HG03521 (cell line): ENCODE measurements around the gene OLIG2.

ENCODE experiments used
- ATAC-seq: cut with Tn5 transposase; IDR thresholded peaks from one replicate; pipeline ENCODE4 v1.9.1; 2021; ENCODE audit warnings: mild to moderate bottlenecking, moderate library complexity; ENCODE audit not compliant: unreplicated experiment

Gene OLIG2

DNA sequence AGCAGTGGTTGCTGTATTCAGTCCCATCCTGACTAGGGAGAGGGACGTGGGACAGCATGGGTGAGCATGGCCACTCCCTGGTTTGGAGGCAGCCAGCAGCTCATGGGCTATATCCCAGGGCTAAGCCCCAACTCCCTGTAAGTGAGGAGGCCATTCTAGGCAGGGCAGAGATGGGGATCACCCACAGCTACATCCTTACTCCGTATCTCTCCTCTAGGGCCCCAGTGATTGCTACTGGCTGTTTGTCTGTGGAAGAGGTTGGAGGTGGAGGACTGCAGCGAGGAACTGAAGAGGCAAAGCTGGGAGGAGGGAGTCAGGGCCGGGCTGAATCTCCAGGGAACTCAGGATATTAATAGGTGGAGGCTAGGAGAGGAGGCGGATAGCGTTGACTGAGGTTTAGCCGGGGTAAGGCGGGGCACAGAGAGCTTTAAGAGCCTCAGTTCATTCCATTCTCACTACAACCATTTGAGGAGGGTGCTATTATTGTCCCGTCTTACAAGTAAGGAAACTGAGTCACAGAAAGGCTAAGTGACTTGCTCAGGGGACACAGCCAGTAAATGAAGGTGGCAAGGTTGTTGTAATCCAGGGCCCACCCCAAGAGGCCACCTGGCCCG lies 6.8 kb downstream of the OLIG2 start:
- no peak for ATAC-seq

DNA sequence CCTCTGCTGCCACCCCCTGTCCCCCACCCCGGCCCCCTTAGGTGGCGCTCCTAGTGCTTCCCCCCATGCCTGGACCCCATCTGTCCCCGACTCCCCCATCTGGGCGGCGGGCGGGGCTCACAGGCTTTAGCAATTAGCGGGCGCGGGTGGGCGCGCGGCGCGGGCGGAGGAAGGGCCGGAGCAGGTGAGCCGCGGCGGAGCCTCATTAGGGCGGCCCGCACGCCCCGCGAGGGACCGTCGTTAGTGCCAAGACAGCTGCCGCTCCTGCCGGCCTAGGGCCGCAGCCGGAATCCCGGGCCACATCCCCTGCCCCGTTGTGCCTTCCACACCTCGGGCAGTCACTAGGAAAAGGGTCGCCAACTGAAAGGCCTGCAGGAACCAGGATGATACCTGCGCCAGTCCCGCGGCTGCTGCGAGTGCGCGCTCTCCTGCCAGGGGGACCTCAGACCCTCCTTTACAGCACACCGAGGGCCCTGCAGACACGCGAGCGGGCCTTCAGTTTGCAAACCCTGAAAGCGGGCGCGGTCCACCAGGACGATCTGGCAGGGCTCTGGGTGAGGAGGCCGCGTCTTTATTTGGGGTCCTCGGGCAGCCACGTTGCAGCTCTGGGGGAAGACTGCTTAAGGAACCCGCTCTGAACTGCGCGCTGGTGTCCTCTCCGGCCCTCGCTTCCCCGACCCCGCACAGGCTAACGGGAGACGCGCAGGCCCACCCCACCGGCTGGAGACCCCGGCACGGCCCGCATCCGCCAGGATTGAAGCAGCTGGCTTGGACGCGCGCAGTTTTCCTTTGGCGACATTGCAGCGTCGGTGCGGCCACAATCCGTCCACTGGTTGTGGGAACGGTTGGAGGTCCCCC lies 7.6 kb downstream of the OLIG2 start:
- ATAC-seq: no peak

DNA sequence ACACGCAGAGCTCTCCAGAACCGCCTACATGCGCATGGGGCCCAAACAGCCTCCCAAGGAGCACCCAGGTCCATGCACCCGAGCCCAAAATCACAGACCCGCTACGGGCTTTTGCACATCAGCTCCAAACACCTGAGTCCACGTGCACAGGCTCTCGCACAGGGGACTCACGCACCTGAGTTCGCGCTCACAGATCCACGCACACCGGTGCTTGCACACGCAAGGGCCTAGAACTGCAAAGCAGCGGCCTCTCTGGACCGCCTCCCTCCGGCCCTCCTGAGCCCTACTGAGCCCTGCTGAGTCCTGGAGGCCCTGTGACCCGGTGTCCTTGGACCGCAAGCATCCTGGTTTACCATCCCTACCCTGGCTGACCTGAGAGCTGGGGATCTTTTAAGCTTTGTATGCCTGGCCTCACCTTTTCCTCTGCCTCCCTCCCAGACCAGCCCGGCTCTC lies 8.3 kb downstream of the OLIG2 start:
- ATAC-seq: no peak

DNA sequence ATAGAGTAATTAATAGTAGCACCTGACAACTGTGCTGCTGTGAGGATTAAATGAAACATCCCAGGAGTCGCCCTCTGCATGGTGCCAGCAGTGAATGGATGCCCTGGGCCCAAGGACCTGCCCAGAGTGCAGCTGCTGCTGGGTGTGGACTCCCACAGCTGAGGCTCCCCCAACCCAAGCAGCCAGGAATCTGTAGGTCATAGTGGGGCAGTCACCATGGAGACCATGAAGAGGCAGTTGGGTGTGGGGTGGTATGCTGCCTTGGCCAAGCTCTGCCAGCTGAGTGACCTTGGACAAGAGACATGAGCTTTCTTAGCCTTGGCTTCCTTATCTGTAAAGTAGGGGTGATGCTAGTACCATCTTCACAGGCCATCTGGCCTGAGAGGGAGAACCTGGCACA lies 9.4 kb downstream of the OLIG2 start:
- ATAC-seq: no peak

DNA sequence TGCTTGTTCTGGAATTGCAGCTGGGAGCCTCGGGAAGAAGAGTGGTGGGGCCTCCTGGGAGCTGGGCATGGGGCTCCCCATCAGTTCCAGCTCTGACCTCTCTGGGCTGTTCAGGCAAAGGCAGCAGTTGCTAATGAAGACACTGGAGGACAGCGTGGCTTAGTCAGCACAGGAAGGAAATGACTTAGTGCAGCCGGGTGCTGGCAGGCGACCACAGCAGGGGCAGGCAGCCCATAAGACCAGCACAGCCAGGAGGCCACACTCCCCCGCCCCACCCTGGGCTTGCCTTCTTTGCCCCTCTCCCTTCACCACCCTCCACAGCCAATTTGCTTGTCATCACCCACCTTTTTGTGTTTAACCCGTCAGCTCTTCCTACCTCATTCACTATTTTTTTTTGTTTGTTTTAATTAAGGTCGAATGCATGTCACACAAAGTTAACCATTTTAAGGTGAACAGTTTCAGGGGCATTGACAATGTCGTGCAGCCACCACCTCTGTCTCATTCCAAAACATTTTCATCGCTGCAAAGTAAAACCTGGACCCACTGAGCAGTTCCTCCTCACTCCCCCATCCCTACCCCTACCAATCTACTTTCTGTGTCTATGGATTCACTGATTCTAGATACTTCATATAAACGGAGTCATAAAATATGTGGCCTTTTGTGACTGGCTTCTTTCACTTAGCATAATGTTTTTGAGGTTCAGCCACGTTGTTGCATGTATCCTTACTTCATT lies 10.9 kb downstream of the OLIG2 start:
- ATAC-seq: no peak

DNA sequence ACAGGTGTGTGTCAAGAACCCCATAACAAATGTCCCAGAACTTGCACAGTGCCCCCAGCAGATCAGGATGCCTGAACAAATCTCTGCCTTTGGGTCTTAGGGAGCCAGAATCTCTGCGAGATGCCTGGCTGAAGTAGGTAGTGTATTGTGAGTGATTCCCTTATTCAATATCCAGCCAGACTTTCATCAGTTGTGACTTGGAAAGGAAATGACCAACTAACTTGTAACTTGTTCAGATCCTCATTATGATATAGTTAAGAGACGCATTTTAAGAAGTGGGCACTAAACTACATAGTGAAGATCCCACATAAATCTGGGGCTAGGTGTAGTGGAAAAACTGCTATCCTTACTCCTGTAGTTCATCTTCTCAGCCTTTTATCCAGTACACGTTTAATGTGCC lies 11.8 kb downstream of the OLIG2 start:
- ATAC-seq: no peak

DNA sequence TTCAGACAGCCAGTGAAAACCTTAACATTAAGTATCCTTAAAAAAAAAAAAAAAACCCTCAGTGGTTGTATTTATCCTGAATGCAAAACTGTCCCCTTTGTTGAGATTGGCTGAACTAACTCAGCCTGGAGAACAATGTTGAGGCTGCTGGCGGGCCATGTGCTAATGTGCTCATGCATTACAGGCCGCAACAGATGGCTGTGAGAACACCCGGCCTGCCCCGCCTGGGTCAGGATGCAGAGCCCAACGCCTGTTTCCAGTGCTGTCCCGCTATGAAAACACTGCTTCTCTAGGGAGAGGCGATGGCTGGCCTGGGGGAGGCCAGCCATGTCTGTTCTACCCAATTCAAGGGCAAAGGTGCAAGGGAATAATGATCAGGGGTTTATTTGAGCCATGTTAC lies 13.8 kb downstream of the OLIG2 start:
- ATAC-seq: no peak

DNA sequence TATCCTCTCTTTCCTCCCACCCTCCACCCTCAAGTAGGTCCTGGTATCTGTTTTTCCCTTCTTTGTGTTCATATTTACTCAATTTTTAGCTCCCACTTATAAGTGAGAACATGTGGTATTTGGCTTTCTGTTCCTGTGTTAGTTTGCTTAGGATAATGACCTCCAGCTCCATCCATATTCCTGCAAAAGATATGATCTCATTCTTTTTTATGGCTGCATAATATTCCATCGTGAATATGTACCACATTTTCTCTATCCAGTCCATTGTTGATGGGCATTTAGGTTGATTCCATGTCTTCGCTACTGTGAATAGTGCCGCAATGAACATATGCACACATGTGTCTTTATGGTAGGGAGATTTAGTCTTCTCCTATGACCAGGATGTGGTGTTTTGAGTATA lies 14.5 kb downstream of the OLIG2 start:
- ATAC-seq: no peak

DNA sequence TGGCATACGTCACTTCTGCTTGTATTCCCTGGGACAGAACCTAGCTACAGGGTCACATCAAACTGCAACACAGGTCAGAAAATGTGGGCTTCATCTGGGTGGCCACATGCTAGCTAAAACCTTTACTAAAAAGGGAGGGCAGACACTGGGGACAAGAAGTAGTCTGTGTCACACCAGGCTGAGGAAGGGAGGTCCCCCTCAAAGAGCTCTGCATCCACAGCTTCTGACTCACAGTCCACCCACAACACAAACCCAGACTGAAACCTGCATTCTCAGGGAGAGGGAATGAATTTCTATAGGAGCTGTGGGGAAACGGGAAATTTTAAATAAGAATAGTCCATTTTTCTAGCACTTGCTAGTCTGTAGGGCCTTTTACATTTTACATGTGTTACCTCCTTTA lies 16.2 kb downstream of the OLIG2 start:
- ATAC-seq: no peak

DNA sequence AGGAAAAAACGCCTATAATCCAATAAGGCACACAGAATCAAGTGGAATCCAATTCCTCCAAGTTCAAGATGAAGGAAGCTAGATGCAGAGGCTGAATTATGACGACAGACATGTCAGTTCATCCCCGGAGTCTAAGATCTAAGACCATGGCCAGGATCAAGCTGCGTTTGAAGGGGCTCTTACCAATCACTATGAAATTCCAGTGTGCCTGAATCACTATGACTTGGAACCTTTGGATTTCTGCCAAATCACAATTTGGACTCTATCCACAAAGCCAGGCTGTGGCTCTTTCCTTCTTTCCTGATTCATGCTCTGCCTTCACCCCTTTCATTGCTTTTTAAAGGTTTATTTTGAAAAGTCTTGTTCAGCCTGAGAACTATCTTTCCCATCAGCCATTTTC lies 17.1 kb downstream of the OLIG2 start:
- ATAC-seq: no peak

DNA sequence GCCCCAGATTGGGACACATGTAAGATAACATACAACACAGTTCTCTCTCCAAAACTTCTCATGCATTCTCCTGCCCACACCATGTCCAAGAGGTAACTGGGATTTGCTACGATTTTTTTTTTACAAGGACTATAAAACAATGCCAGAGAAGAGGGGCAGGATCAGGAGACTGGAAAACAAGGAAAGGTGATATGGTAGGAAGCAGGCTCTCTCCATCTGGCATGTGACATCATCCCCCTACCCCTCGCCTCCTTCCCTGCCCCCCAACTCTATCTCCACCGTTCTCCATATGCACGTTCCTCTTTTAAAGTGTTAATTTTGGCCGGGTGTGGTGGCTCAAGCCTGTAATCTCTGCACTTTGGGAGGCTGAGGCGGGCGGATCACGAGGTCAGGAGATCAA lies 20.7 kb downstream of the OLIG2 start:
- ATAC-seq: no peak

DNA sequence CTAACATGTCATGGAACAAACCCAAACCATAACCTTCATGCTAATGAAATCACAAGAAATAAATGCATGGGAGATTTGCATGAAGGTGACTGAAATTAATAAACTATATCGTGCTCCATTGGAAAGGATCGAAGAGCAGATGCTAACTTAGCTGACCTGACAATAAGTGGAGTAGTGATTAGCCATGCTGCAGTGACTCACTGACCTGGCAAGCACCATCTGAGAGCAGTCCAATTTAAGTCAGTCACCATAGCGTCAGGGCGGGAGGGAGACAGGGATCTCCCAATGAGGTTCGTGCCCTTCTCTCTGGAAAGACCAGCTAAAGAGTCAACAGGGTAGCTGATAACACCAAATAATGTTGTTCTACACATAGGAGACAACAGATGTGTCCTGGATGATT lies 21.5 kb downstream of the OLIG2 start:
- no peak for ATAC-seq

DNA sequence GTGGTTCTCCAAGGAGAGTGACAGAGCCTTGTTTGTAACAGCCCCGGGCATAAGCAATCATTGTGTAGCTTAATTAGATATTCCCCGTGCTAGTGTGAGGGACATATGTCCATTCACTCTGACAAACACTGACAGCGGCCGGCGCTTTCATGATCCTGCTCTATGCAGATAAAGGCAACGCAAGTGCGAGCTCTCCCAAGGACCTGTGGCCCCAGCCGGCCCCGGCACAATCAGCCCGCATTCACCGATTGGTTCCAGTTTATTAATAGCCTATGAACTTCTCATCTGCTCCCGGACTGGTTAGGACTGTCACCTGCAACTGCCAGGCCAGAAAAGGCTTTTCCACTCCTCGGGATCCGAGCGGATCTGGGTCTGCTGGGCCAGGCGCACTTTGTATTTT lies 26.2 kb downstream of the OLIG2 start:
- no peak for ATAC-seq

DNA sequence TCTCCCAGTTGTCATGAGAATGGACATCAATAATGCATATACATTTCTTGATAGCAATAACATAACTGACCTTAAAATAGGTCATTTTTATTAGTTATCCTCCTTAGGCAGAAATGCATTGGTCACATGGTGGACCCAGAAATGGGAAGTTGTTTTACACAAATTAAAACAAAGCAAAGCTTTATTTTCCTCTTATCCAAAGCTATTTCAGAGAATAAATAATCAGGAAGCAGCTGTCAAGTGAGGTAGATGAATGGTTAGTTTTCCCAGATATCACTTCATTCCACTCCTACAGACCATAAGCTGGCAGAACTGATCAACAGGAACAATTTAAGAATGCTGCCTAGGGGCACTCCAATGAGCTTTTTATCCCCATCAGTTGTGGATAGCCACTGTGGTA lies 28.2 kb downstream of the OLIG2 start:
- no peak for ATAC-seq

DNA sequence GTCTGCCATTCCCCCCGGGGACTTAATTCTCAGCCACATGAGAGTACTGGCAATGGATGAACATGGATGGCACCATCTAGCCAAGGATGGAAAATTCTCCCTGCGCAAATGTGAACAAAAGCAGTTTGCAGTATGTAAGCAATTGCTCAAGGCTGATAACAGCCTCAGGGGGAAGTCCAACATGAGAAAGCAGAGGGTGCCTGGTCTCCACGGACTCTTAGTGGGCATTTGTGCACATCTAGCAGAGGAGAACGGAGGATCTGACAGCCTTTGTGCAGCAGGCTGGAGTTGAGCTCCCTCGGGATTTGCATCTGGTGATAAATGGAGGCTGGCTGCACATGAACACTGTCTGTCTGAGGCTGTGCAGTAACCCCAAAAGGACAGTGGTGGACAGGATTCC lies 30.3 kb downstream of the OLIG2 start:
- ATAC-seq: no peak

DNA sequence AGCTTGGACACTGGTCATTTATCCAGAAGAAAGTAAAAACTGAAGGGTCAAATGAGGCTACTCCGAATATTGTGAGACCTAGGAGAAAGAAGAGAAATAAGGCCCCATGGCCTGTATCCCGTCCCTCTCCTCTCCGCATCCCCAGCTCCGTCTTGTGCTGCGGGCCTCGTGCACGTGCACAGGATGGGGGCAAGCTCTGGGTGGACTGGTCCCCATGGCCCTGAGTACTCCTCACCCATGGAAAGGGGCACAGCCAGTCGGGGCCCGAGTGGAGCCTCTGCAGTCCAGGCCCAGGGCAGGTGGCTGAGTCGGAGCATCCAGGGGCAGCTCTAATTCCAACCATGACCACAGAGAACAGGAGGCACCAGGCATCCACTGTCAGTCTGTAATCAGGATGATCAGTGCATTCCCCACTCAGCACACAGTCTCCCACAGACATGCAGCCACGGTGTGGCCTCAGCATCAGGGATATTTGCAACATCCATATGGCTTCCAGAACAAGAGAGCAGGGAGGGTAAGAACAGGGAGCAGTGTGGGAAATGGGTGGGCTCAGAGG lies 31.7 kb downstream of the OLIG2 start:
- no peak for ATAC-seq

DNA sequence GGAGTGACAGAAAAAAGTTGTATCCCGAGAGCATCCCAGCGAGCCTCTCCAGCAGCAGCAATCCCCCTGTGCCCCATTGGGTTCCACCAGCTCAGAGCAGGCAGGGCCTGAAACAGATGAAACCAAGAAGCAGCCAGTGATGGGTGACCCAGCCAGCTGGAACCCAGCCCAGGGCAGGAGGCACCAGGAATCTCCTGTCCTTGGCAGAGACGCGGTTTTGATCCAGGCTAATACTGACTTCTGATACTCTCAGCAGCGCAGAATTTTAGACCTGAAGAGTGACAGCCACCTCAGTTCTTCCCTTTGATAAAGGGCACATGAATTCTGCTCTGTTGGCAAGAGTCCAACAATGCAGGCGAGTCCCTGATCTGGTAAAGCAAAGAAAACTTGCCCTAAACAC lies 32.8 kb downstream of the OLIG2 start:
- ATAC-seq: no peak

DNA sequence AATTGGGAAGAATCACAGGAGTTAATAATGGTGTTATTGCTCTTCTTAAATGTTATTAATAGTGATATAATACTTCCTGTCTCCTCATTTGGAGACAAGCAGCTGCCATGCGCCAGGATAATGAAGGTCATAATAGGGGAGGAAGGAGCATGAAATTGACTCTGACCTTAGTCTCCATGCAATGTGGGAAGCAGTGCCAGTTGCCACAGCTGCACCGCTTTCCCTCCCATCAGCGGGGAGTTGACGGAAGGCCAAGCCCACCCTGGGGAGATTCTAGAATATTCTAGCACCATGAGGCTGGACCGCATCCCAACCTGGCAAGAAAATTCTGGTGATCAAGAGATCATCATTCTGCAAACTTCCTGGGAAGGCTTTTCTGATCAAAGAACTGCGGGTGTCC lies 33.2 kb downstream of the OLIG2 start:
- ATAC-seq: no peak

DNA sequence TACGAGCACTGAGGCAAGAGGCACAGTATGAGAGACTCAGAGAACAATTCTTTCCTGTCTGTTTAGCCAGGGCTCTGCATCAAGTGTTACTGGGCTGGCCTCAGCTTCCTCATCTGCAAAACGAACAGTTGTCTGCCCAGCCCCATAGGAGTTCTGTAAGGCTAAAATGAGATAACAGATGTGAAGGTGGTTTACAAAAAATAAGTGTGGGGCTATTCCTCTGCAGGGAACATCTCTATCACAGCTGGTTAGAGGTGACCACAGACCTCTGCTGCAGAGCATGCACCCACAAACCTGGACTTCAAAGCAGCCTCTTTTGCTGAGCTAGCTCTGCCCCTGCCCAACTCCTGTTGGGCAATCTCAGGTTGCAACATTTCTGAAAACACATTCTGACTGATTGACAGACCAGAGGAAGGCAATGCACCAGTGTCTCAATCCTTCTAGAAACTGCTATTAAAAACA lies 33.7 kb downstream of the OLIG2 start:
- no peak for ATAC-seq

DNA sequence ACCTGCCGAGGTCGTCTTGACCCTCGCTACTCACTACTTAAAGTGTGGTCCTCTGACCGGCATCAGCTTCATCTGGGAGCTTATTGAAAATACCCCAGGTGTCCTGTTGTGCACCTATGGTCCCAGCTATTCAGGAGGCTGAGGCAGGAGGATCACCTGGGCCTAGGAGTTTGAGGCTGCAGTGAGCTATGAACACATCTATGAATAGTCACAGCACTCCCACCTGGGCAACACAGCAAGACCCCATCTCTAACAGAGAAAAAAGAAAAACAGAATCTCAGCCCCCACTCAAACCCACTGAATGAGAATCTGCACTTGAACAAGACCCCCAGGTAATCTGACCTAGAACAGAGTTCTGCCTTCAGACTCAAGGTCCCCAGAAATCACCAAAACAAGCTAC lies 35.5 kb downstream of the OLIG2 start:
- no peak for ATAC-seq

DNA sequence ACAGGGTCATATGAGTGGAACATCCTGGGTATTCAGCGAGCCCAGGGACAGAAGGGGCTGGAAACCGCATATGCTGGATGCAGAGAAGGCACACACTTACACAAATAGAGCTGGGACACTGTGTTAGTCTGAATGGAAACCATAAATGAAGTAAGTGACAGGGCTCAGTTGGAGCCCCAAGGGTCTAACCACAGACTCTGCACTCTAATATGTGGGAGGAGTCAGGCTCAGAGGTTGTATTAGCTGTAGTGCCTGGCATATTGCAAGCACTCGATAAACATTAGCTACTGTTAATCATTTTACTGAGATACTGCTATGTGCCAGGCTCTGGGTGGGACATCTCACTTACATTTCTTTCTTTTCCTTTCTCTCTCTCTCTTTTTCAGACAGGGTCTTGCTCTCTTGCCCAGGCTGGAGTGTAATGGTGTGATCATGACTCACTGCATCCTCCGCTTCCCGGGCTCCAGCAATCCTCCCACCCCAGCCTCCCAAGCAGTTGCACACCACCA lies 37.7 kb downstream of the OLIG2 start:
- ATAC-seq: no peak
